ENCODE data around the gene MCHR1. TPM values are rescaled to one million over a fixed set of nuclear protein-coding genes. Genes with fewer than 3 reads are reported as not detected.

Gene MCHR1
- total RNA-seq, 1 experiment from 2014 or later: not detected

DNA sequence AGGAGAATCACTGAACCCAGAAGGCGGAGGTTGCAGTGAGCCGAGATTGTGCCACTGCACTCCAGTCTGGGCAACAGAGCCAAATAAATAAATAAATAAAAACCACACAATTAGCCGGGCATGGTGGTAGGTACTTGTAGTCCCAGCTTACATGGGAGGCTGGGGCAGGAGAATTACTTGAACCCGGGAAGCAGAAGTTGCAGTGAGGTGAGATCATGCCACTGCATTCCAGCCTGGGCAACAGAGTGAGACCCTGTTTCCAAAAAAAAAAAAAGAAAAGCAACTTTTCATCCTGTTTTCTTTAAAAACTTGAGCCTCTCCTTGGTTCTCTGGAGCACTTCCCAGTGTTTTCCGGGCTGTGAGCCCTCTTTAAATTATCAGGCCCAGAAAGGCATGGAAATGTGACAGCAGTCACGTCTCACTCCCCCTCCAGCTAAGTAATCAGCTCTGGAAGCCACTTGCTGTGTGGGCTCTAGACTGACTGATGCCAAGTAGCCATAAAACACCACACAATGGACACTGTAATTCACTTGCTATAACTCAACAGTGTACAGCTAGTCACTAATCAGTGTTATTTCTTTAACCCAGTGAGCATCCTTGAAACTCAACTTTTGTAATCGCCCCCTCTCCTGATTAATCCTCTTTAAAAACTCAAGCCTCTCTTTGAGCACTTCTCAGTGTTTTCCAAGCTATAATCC, 13.0 kb upstream of the MCHR1 start:
- in situ Hi-C loops (cut with HindIII; ENCODE audit: low pct_unique_long_range_greater_than_20kb, low sequenced_read_pairs): no loop called here
- no peak overlapping the region for H3K27ac ChIP-seq (ENCODE audit: low read length)
- POLR2A ChIA-PET: no interaction called here
- DNase-seq (ENCODE audit: low read depth, low spot score): no peak
- no TSS peak for BruUV-seq (replicated peaks)
- no peaks in the 10 kb centered on the region for H3K36me3 ChIP-seq (ENCODE audit: control insufficient read depth, insufficient read depth, low read length)
- CTCF ChIA-PET: no interaction called here
- intact Hi-C loops (cut with micrococcal nuclease; ENCODE audit: unreplicated experiment): no loop called here
- H3K4me3 ChIP-seq (ENCODE audit: low read depth in 2 of 2, low read length in 2 of 2): no peak overlapping the region
- no peak for ATAC-seq
- H3K4me1 ChIP-seq (ENCODE audit: control insufficient read depth, insufficient read depth, low read length): peaks cover 4% of the 10 kb centered on the region; the same call in 1 of the 2 replicates
- H3K9me3 ChIP-seq (ENCODE audit: control insufficient read depth, insufficient read depth, low read depth, low read length): no peaks in the 10 kb centered on the region
- no peaks in the 10 kb centered on the region for H3K27me3 ChIP-seq (ENCODE audit: control insufficient read depth, insufficient read depth, low read length)
- TF ChIP-seq, protein P1, sequence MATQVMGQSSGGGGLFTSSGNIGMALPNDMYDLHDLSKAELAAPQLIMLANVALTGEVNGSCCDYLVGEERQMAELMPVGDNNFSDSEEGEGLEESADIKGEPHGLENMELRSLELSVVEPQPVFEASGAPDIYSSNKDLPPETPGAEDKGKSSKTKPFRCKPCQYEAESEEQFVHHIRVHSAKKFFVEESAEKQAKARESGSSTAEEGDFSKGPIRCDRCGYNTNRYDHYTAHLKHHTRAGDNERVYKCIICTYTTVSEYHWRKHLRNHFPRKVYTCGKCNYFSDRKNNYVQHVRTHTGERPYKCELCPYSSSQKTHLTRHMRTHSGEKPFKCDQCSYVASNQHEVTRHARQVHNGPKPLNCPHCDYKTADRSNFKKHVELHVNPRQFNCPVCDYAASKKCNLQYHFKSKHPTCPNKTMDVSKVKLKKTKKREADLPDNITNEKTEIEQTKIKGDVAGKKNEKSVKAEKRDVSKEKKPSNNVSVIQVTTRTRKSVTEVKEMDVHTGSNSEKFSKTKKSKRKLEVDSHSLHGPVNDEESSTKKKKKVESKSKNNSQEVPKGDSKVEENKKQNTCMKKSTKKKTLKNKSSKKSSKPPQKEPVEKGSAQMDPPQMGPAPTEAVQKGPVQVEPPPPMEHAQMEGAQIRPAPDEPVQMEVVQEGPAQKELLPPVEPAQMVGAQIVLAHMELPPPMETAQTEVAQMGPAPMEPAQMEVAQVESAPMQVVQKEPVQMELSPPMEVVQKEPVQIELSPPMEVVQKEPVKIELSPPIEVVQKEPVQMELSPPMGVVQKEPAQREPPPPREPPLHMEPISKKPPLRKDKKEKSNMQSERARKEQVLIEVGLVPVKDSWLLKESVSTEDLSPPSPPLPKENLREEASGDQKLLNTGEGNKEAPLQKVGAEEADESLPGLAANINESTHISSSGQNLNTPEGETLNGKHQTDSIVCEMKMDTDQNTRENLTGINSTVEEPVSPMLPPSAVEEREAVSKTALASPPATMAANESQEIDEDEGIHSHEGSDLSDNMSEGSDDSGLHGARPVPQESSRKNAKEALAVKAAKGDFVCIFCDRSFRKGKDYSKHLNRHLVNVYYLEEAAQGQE (IDR thresholded peaks at IDR 0.05; ENCODE audit: insufficient read depth in 1 of 2, low read depth in 2 of 2, low read length in 1 of 2): no peak
- TF ChIP-seq POLR2AphosphoS5 (IDR thresholded peaks at IDR 0.05; ENCODE audit: low read depth, low read length) (no peak), TCF7L2 (IDR thresholded peaks at IDR 0.05; ENCODE audit: low read depth, low read length) (no peak), SIN3A (IDR thresholded peaks at IDR 0.05; ENCODE audit: borderline replicate concordance, insufficient read depth, low read depth, low read length) (no peak)
- TF ChIP-seq, protein P2, sequence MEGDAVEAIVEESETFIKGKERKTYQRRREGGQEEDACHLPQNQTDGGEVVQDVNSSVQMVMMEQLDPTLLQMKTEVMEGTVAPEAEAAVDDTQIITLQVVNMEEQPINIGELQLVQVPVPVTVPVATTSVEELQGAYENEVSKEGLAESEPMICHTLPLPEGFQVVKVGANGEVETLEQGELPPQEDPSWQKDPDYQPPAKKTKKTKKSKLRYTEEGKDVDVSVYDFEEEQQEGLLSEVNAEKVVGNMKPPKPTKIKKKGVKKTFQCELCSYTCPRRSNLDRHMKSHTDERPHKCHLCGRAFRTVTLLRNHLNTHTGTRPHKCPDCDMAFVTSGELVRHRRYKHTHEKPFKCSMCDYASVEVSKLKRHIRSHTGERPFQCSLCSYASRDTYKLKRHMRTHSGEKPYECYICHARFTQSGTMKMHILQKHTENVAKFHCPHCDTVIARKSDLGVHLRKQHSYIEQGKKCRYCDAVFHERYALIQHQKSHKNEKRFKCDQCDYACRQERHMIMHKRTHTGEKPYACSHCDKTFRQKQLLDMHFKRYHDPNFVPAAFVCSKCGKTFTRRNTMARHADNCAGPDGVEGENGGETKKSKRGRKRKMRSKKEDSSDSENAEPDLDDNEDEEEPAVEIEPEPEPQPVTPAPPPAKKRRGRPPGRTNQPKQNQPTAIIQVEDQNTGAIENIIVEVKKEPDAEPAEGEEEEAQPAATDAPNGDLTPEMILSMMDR (IDR thresholded peaks at IDR 0.05): no peak

DNA sequence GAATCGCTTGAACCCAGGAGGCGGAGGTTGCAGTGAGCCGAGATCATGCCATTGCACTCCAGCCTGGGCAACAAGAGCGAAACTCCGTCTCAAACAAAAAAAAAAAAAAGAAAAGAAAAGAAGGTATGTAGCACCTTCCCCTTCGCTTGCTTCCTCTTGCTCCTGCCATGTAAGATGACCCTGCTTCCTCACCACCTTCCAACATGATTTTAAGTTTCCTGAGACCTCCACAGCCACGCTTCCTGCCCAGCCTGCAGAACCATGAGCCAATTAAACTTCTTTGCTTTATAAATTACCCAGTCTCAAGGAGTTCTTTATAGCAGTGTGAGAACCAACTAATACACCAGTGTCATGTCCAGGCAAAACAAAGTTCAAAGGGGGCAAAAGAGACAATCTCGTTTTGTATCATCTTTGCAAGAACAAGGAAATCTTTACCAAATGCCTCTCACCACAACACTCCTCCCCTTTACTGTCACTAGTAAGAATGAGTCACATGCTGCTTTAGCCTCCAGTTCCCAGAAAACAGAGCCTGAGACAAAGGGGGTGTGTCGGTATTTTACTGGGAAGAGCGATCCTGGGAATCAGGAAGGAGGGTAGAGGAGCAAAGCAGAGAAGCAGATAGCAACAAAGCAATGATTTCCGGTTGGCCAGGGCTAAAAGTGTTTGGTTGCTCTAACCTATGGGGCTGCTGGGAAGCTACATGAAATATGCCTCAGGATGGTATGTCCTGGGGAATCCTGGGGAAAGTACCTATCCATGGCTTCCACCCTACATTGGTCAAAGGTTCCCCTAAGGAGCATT, 10.5 kb upstream of the MCHR1 start:
- in situ Hi-C loops (cut with HindIII; ENCODE audit: low pct_unique_long_range_greater_than_20kb, low sequenced_read_pairs): no loop called here
- Histone ChIP-seq H3K27ac (ENCODE audit: low read length) (no peak overlapping the region), H3K4me1 (ENCODE audit: control insufficient read depth, insufficient read depth, low read length) (peaks cover 4% of the 10 kb centered on the region; the same call in 1 of the 2 replicates), H3K36me3 (ENCODE audit: control insufficient read depth, insufficient read depth, low read length) (no peaks in the 10 kb centered on the region), H3K9me3 (ENCODE audit: control insufficient read depth, insufficient read depth, low read depth, low read length) (no peaks in the 10 kb centered on the region), H3K4me3 (ENCODE audit: low read depth in 2 of 2, low read length in 2 of 2) (no peak overlapping the region), H3K27me3 (ENCODE audit: control insufficient read depth, insufficient read depth, low read length) (no peaks in the 10 kb centered on the region)
- intact Hi-C loops (cut with micrococcal nuclease; ENCODE audit: unreplicated experiment): no loop called here
- no peak for DNase-seq (ENCODE audit: low read depth, low spot score)
- POLR2A ChIA-PET: no interaction called here
- no TSS peak for BruUV-seq (replicated peaks)
- TF ChIP-seq TCF7L2 (IDR thresholded peaks at IDR 0.05; ENCODE audit: low read depth, low read length) (no peak), POLR2AphosphoS5 (IDR thresholded peaks at IDR 0.05; ENCODE audit: low read depth, low read length) (no peak), SIN3A (IDR thresholded peaks at IDR 0.05; ENCODE audit: borderline replicate concordance, insufficient read depth, low read depth, low read length) (no peak)
- TF ChIP-seq, protein P1 (IDR thresholded peaks at IDR 0.05; ENCODE audit: insufficient read depth in 1 of 2, low read depth in 2 of 2, low read length in 1 of 2): no peak
- TF ChIP-seq, protein P2 (IDR thresholded peaks at IDR 0.05): no peak
- CTCF ChIA-PET: no interaction called here
- no peak for ATAC-seq

All from Panc1 (cell line).